T-cell (primary cell): ENCODE results near the gene COX11. TPM values are rescaled to one million over a fixed set of nuclear protein-coding genes. Genes with fewer than 3 reads are reported as not detected.

Experiments used
- ATAC-seq, 4 experiments: fragments of 200-7000 bp in 3 of 4; fragments of 150-1000 bp in 1 of 4; cut with Tn5 transposase; replicated peaks in 1 of 4; 1 replicate in 3 of 4; 2 replicates in 1 of 4; pipeline ENCODE4 v1.10.0; 2021; ENCODE audit warnings: moderate library complexity in 3 of 4, mild to moderate bottlenecking in 2 of 4, moderate number of reproducible peaks in 1 of 4
- CTCF ChIA-PET, 2 donors: fragments of 300-600 bp; sonication (Branson Sonifier 250); formaldehyde crosslinking; loops; one replicate each; lab custom pipeline; 2022; ENCODE audit warnings: antibody characterized with exemption in 2 of 2; lab: Charles Lee
- POLR2A ChIA-PET, 2 donors: fragments of 300-600 bp; sonication (Branson Sonifier 250); formaldehyde crosslinking; loops; one replicate each; lab custom pipeline; 2022; ENCODE audit warnings: antibody characterized with exemption in 2 of 2; lab: Charles Lee
- DNase-seq, 35 experiments: peaks; one replicate each; pipeline versions ENCODE4 v3.0.0 to v3.0.0-alpha.2; 2013 to 2023
- H3K27ac ChIP-seq: one replicate; pipeline ENCODE4 v1.5.1; 2013; ENCODE audit warnings: low read length
- H3K27me3 ChIP-seq, 2 experiments: replicated peaks in 1 of 2; 1 replicate in 1 of 2; 2 replicates in 1 of 2; pipeline versions ENCODE4 v1.6.1 to v1.7.0; 2013; ENCODE audit warnings: low read length in 1 of 2, mixed read lengths in 1 of 2; ENCODE audit not compliant: control insufficient read depth in 2 of 2, insufficient read depth in 2 of 2; ENCODE audit errors: extremely low read depth in 1 of 2
- H3K36me3 ChIP-seq, 2 donors: 1 replicate in 1 of 2; 2 replicates in 1 of 2; pipeline versions ENCODE4 v1.6.1 to v1.7.0; 2013; ENCODE audit warnings: low read length in 1 of 2; ENCODE audit not compliant: control insufficient read depth in 2 of 2, insufficient read depth in 1 of 2; ENCODE audit errors: extremely low read depth in 1 of 2
- H3K4me1 ChIP-seq, 2 experiments: 1 replicate in 1 of 2; 2 replicates in 1 of 2; pipeline versions ENCODE4 v1.6.1 to v1.7.0; 2013; ENCODE audit warnings: low read length in 2 of 2, mixed read lengths in 1 of 2; ENCODE audit not compliant: insufficient read depth in 2 of 2, control insufficient read depth in 1 of 2; ENCODE audit errors: extremely low read depth in 1 of 2
- H3K4me3 ChIP-seq, 2 donors: 1 replicate in 1 of 2; 2 replicates in 1 of 2; pipeline versions ENCODE4 v1.5.1 to v1.7.0; 2013; ENCODE audit warnings: mild to moderate bottlenecking in 2 of 2, low read length in 1 of 2, moderate library complexity in 1 of 2; ENCODE audit not compliant: control insufficient read depth in 1 of 2; ENCODE audit errors: extremely low read depth in 1 of 2
- H3K9me3 ChIP-seq: 2 replicates; pipeline ENCODE4 v1.7.0; 2013
- H3K27ac Mint-ChIP-seq, 2 donors: one replicate each; pipeline ENCODE4 v1.8.0; 2020 to 2021; ENCODE audit warnings: mild to moderate bottlenecking in 2 of 2, mixed read lengths in 2 of 2
- H3K27me3 Mint-ChIP-seq, 2 donors: one replicate each; pipeline ENCODE4 v1.8.0; 2021 to 2022; ENCODE audit warnings: mixed read lengths in 2 of 2
- H3K36me3 Mint-ChIP-seq: one replicate; pipeline ENCODE4 v1.8.0; 2021; ENCODE audit warnings: mixed read lengths
- H3K4me1 Mint-ChIP-seq, 3 donors: one replicate each; pipeline ENCODE4 v1.8.0; 2020 to 2022; ENCODE audit warnings: mixed read lengths in 3 of 3, mild to moderate bottlenecking in 1 of 3
- H3K4me3 Mint-ChIP-seq, 3 donors: one replicate each; pipeline ENCODE4 v1.8.0; 2020 to 2022; ENCODE audit warnings: mild to moderate bottlenecking in 3 of 3, mixed read lengths in 3 of 3, moderate library complexity in 3 of 3
- H3K9me3 Mint-ChIP-seq, 3 donors: one replicate each; pipeline ENCODE4 v1.8.0; 2020 to 2022; ENCODE audit warnings: mixed read lengths in 3 of 3
- WGBS: methylation state at CpG from one replicate; pipeline ENCODE4 v1.1.5; 2013; ENCODE audit warnings: missing lambda C conversion rate; ENCODE audit not compliant: insufficient coverage; 5-methylcytosine and 5-hydroxymethylcytosine counted together
- total RNA-seq, 35 experiments: library from RNA in 6 of 35; stranded (reverse) in 6 of 35; fragments of 120-200 nt in 1 of 35; gene quantifications; one replicate each; pipeline versions ENCODE4 v1.2.1 to v1.2.4 and lab custom pipeline; 2013 to 2026

The COX11 gene
- total RNA-seq, 5 donors from 2014 or later (not counting 1 experiment from before 2014, with no cell fraction given): 37.6 to 74.1 (median 56.0) TPM

DNA sequence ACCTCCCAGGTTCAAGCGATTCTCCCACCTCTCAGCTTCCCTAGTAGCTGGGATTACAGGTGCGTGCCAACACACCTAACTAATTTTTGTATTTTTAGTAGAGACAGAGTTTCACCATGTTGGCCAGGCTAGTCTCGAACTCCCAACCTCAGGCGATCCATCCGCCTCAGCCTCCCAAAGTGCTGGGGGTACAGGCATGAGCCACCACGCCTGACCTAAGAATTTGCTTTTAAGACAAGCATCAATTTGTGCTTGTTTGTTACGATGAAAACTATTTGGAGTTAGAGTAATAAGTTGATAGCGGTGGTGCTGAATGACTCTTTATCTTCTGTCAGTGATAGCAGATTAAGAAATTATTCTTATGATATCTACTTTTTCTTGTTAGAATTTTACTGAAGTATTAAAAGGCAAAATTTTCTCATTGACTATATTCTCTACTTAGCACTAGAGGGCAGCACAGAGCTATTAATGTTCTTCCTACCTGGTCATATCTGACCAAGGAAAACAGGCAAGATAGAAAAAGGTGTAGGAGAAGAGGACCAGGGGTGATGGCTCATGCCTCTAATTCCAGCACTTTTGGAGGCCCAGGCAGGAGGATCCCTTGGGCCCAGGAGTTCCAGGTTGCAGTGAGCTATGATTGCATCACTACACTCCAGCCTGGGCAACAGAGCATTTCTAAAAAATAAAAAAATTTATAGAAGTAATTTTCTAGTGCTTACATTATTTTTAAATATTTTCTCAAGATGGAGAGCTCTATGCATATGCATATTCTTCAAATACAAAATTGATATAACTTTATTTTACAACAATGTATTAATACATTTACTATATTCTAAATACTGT is 24.6 kb upstream of the COX11 start:
- Mint-ChIP-seq H3K27ac (no peak overlapping the region), H3K27me3 (no peaks in the 10 kb centered on the region), H3K36me3 (peaks cover 22% of the 10 kb centered on the region), H3K4me3 (no peak overlapping the region), H3K4me1 (no peaks in the 10 kb centered on the region), H3K9me3 (no peaks in the 10 kb centered on the region)
- ChIA-PET POLR2A (no interaction called here), CTCF (interaction anchor here (0.6 to 3.9 kb wide), 39 partner anchors 11 to 1758 kb away, joined by 3 to 35 read pairs (median 4); partner anchors contain the start of gene HLF (in 1 of the 2))
- Histone ChIP-seq H3K36me3 (peaks cover 0 to 2% of the 10 kb centered on the region in 2 donors), H3K4me1 (no peaks in the 10 kb centered on the region), H3K9me3 (no peaks in the 10 kb centered on the region), H3K27me3 (no peaks in the 10 kb centered on the region), H3K4me3 (no peak overlapping the region), H3K27ac (no peak overlapping the region)
- peak in 3 of 4 experiments; percentile 37 to 54 (median 46) for ATAC-seq
- WGBS: 67% methylated on average over 3 of the region's 8 CpGs
- DNase-seq: peak in 5 of 35 experiments; percentile 6 to 74 (median 9)

- DNase-seq (no peak), ATAC-seq (no peak)
- Histone ChIP-seq H3K4me3 (no peak overlapping the region), H3K36me3 (peaks cover 0 to 2% of the 10 kb centered on the region in 2 donors), H3K4me1 (no peaks in the 10 kb centered on the region), H3K27ac (no peak overlapping the region), H3K27me3 (no peaks in the 10 kb centered on the region), H3K9me3 (no peaks in the 10 kb centered on the region)
- Mint-ChIP-seq H3K27me3 (no peaks in the 10 kb centered on the region), H3K27ac (no peak overlapping the region), H3K9me3 (no peaks in the 10 kb centered on the region), H3K4me1 (no peaks in the 10 kb centered on the region), H3K36me3 (peaks cover 21% of the 10 kb centered on the region), H3K4me3 (no peak overlapping the region)
- CTCF ChIA-PET: interaction anchor here (0.9 to 3.9 kb wide), 9 partner anchors 14 to 523 kb away, joined by 3 to 35 read pairs (median 5); no protein-coding TSS in a partner anchor
- POLR2A ChIA-PET: no interaction called here
- no CpG with 5 or more reads among the region's 1 CpG for WGBS
Observed at GRCh38 chr17:54991567-54991966, 23.1 kb upstream of the COX11 start.

DNA sequence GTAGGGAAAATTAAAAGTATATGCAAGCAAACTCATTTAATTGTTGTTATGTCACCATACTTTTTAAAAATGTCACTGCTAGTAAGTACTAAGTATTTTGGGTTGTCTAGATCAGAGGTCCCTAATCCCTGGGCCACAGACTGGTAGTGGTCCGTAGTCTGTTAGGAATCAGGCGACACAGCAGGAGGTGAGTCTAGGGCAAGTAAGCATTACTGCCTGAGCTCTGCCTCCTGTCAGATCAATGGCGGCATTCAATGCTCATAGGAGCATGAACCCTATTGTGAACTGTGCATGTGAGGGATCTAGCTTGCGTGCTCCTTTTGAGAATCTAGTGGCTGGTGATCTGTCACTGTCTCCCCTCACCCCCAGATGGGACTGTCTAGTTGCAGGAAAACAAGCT is 21.7 kb upstream of the COX11 start:
- H3K4me1 ChIP-seq: no peaks in the 10 kb centered on the region
- Mint-ChIP-seq H3K27me3 (no peaks in the 10 kb centered on the region), H3K4me1 (no peaks in the 10 kb centered on the region), H3K36me3 (peaks cover 12% of the 10 kb centered on the region), H3K4me3 (no peak overlapping the region), H3K27ac (no peak overlapping the region), H3K9me3 (no peaks in the 10 kb centered on the region)
- ChIA-PET POLR2A (no interaction called here), CTCF (interaction anchor here in 1 of 2 donors (0.7 kb wide), 1 partner anchor 101 kb away, joined by 3 read pairs; no protein-coding TSS in a partner anchor)
- DNase-seq: no peak
- H3K27me3 ChIP-seq: no peaks in the 10 kb centered on the region
- no peaks in the 10 kb centered on the region for H3K9me3 ChIP-seq
- H3K4me3 ChIP-seq: no peak overlapping the region
- 100% methylated on average over 1 of the region's 4 CpGs for WGBS
- H3K36me3 ChIP-seq: peaks cover 0 to 2% of the 10 kb centered on the region in 2 donors
- no peak for ATAC-seq
- no peak overlapping the region for H3K27ac ChIP-seq

- Mint-ChIP-seq H3K4me3 (no peak overlapping the region), H3K9me3 (peaks cover 0 to 6% (median 0%) of the 10 kb centered on the region in 3 donors), H3K27ac (no peak overlapping the region), H3K27me3 (no peaks in the 10 kb centered on the region), H3K4me1 (no peaks in the 10 kb centered on the region), H3K36me3 (peaks cover 6% of the 10 kb centered on the region)
- CTCF ChIA-PET: interaction anchor here (1.0 to 1.3 kb wide), 2 partner anchors 11 to 529 kb away, joined by 3 read pairs; no protein-coding TSS in a partner anchor
- no peaks in the 10 kb centered on the region for H3K9me3 ChIP-seq
- no CpG with 5 or more reads among the region's 1 CpG for WGBS
- no peaks in the 10 kb centered on the region for H3K36me3 ChIP-seq
- no peak for ATAC-seq
- no peak overlapping the region for H3K27ac ChIP-seq
- H3K27me3 ChIP-seq: no peaks in the 10 kb centered on the region
- POLR2A ChIA-PET: no interaction called here
- H3K4me1 ChIP-seq: no peaks in the 10 kb centered on the region
- DNase-seq: no peak
- no peak overlapping the region for H3K4me3 ChIP-seq
Observed at GRCh38 chr17:54985476-54985875, 17.0 kb upstream of the COX11 start.

DNA sequence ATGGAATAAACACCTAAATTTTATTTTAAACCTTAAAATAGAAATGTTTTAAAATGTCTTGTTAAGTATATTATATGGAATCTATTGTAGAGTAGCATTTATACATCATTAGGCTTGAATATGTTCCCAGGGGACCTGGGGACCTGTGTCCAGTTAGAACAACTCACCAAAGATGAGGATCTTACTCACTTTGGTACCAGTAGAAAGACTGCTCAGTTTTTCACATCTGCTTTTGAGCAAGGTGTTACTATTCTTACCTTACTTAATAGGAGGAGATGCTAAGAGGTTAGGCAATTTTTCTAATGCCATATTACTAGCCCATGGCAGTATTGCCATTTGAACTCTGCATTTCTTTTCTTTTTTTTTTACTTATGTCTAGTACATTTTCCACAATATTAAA is 14.8 kb upstream of the COX11 start:
- no peaks in the 10 kb centered on the region for H3K4me1 Mint-ChIP-seq
- H3K4me3 Mint-ChIP-seq: no peak overlapping the region
- Histone ChIP-seq H3K4me1 (no peaks in the 10 kb centered on the region), H3K27me3 (no peaks in the 10 kb centered on the region), H3K27ac (no peak overlapping the region), H3K9me3 (no peaks in the 10 kb centered on the region), H3K36me3 (no peaks in the 10 kb centered on the region), H3K4me3 (no peak overlapping the region)
- H3K36me3 Mint-ChIP-seq: peaks cover 14% of the 10 kb centered on the region
- ATAC-seq (no peak), DNase-seq (no peak)
- no peaks in the 10 kb centered on the region for H3K27me3 Mint-ChIP-seq
- H3K27ac Mint-ChIP-seq: no peak overlapping the region
- ChIA-PET CTCF (no interaction called here), POLR2A (no interaction called here)
- H3K9me3 Mint-ChIP-seq: peaks cover 0 to 16% (median 6%) of the 10 kb centered on the region in 3 donors

- H3K4me3 ChIP-seq: no peak overlapping the region
- H3K27ac ChIP-seq: no peak overlapping the region
- H3K27me3 Mint-ChIP-seq: no peaks in the 10 kb centered on the region
- H3K9me3 Mint-ChIP-seq: peaks cover 0 to 16% (median 6%) of the 10 kb centered on the region in 3 donors
- ATAC-seq (no peak), DNase-seq (no peak)
- no peaks in the 10 kb centered on the region for H3K36me3 ChIP-seq
- no peaks in the 10 kb centered on the region for H3K4me1 Mint-ChIP-seq
- CTCF ChIA-PET: no interaction called here
- H3K4me1 ChIP-seq: no peaks in the 10 kb centered on the region
- POLR2A ChIA-PET: no interaction called here
- H3K36me3 Mint-ChIP-seq: peaks cover 14% of the 10 kb centered on the region
- no peak overlapping the region for H3K27ac Mint-ChIP-seq
- H3K9me3 ChIP-seq: no peaks in the 10 kb centered on the region
- H3K27me3 ChIP-seq: no peaks in the 10 kb centered on the region
- no peak overlapping the region for H3K4me3 Mint-ChIP-seq
Observed at GRCh38 chr17:54982399-54982798, 13.9 kb upstream of the COX11 start.
